ENCODE data around the gene ATG12. TPM values are rescaled to one million over a fixed set of nuclear protein-coding genes. Genes with fewer than 3 reads are reported as not detected.

Gene ATG12
- total RNA-seq, 1 experiment from 2014 or later, result 48.7 TPM

GRCh38 chr5:115857057-115857479 is 15.7 kb upstream of the ATG12 start:
- Histone ChIP-seq H4K20me1 (ENCODE audit: insufficient read depth) (no peaks in the 10 kb centered on the region; the same call in none of the 2 replicates), H3K4me3 (no peak overlapping the region), H3K36me3 (ENCODE audit: low read depth) (no peaks in the 10 kb centered on the region), H3K27ac (peak overlapping the region; percentile 51), H3F3A (ENCODE audit: insufficient read depth, low read depth) (peaks cover 14% of the 10 kb centered on the region; the same call in 1 of the 2 replicates), H3K9me2 (ENCODE audit: insufficient read depth) (no peaks in the 10 kb centered on the region), H3K4me2 (peak overlapping the region; percentile 49), H3K27me3 (ENCODE audit: insufficient read depth, low read depth) (no peaks in the 10 kb centered on the region), H2AFZ (no peak overlapping the region), H3K79me2 (ENCODE audit: low read depth) (peaks cover 5% of the 10 kb centered on the region; the same call in 1 of the 2 replicates), H3K9me3 (ENCODE audit: insufficient read depth, low read depth) (no peaks in the 10 kb centered on the region), H3K4me1 (replicated peaks; ENCODE audit: insufficient read depth) (peaks cover 26% of the 10 kb centered on the region)
- ChIA-PET POLR2A (ENCODE audit: unreplicated experiment) (no interaction called here), CTCF (no interaction called here)
- intact Hi-C loops (cut with micrococcal nuclease; ENCODE audit: unreplicated experiment), result no loop called here
- TF ChIP-seq EZH2 (IDR thresholded peaks at IDR 0.05; ENCODE audit: low read depth) (no peak), CTCF (conservative IDR thresholded peaks at IDR 0.05) (no peak)
- DNase-seq, result no peak
- BruUV-seq (replicated peaks), result no TSS peak

- DNase-seq, result no peak
- Histone ChIP-seq H3K27me3 (ENCODE audit: insufficient read depth, low read depth) (no peaks in the 10 kb centered on the region), H3F3A (ENCODE audit: insufficient read depth, low read depth) (peaks cover 14% of the 10 kb centered on the region; the same call in 1 of the 2 replicates), H3K9me2 (ENCODE audit: insufficient read depth) (no peaks in the 10 kb centered on the region), H3K4me1 (replicated peaks; ENCODE audit: insufficient read depth) (peaks cover 26% of the 10 kb centered on the region), H3K79me2 (ENCODE audit: low read depth) (peaks cover 5% of the 10 kb centered on the region; the same call in 1 of the 2 replicates), H3K36me3 (ENCODE audit: low read depth) (no peaks in the 10 kb centered on the region), H3K9me3 (ENCODE audit: insufficient read depth, low read depth) (no peaks in the 10 kb centered on the region), H2AFZ (no peak overlapping the region), H4K20me1 (ENCODE audit: insufficient read depth) (no peaks in the 10 kb centered on the region; the same call in none of the 2 replicates), H3K4me2 (no peak overlapping the region), H3K4me3 (no peak overlapping the region), H3K27ac (no peak overlapping the region)
- intact Hi-C loops (cut with micrococcal nuclease; ENCODE audit: unreplicated experiment), result no loop called here
- ChIA-PET CTCF (interaction anchor here (0.7 kb wide), 1 partner anchor 252 kb away, joined by 3 read pairs; no protein-coding TSS in a partner anchor), POLR2A (ENCODE audit: unreplicated experiment) (no interaction called here)
- no TSS peak for BruUV-seq (replicated peaks)
- TF ChIP-seq CTCF (conservative IDR thresholded peaks at IDR 0.05) (no peak), EZH2 (IDR thresholded peaks at IDR 0.05; ENCODE audit: low read depth) (no peak)
Measured at GRCh38 chr5:115855959-115856358, 14.6 kb upstream of the ATG12 start.

- BruUV-seq (replicated peaks), result no TSS peak
- intact Hi-C loops (cut with micrococcal nuclease; ENCODE audit: unreplicated experiment), result no loop called here
- Histone ChIP-seq H3K9me2 (ENCODE audit: insufficient read depth) (no peaks in the 10 kb centered on the region), H3K9me3 (ENCODE audit: insufficient read depth, low read depth) (no peaks in the 10 kb centered on the region), H3F3A (ENCODE audit: insufficient read depth, low read depth) (peaks cover 14% of the 10 kb centered on the region; the same call in 1 of the 2 replicates), H3K79me2 (ENCODE audit: low read depth) (peaks cover 3% of the 10 kb centered on the region; the same call in 1 of the 2 replicates), H3K4me1 (replicated peaks; ENCODE audit: insufficient read depth) (peaks cover 26% of the 10 kb centered on the region), H4K20me1 (ENCODE audit: insufficient read depth) (no peaks in the 10 kb centered on the region; the same call in 1 of the 2 replicates), H2AFZ (no peak overlapping the region), H3K4me3 (no peak overlapping the region), H3K4me2 (no peak overlapping the region), H3K27ac (no peak overlapping the region), H3K36me3 (ENCODE audit: low read depth) (no peaks in the 10 kb centered on the region), H3K27me3 (ENCODE audit: insufficient read depth, low read depth) (no peaks in the 10 kb centered on the region)
- ChIA-PET POLR2A (ENCODE audit: unreplicated experiment) (no interaction called here), CTCF (no interaction called here)
- TF ChIP-seq EZH2 (IDR thresholded peaks at IDR 0.05; ENCODE audit: low read depth) (no peak), CTCF (conservative IDR thresholded peaks at IDR 0.05) (no peak)
- DNase-seq, result no peak
Measured at GRCh38 chr5:115854139-115854538, 12.8 kb upstream of the ATG12 start.

Measured in PC-9 (cell line).